KMS-11 (cell line): ENCODE measurements around the gene HOXA1.

Source experiments
- H2AFZ ChIP-seq: fragments of 200-600 bp; sonication (generic); 2 replicates; pipeline ENCODE4 v1.6.1; 2016; ENCODE audit warnings: antibody characterized with exemption, mixed run types, low read depth
- H3K27ac ChIP-seq: fragments of 200-600 bp; sonication (generic); 2 replicates; pipeline ENCODE4 v1.6.1; 2016; ENCODE audit warnings: mild to moderate bottlenecking, mixed run types
- H3K27me3 ChIP-seq: fragments of 200-600 bp; sonication (generic); 2 replicates; pipeline ENCODE4 v1.6.1; 2017; ENCODE audit warnings: mild to moderate bottlenecking, low read depth, mixed run types, moderate library complexity; ENCODE audit not compliant: insufficient read depth
- H3K36me3 ChIP-seq: fragments of 200-600 bp; sonication (generic); 2 replicates; pipeline ENCODE4 v1.6.1; 2017; ENCODE audit warnings: mild to moderate bottlenecking, mixed run types; ENCODE audit not compliant: insufficient read depth
- H3K4me1 ChIP-seq: fragments of 200-600 bp; sonication (generic); 2 replicates; pipeline ENCODE4 v1.6.1; 2016; ENCODE audit warnings: mild to moderate bottlenecking, low read depth, mixed run types; ENCODE audit not compliant: poor library complexity, severe bottlenecking
- H3K4me2 ChIP-seq: fragments of 200-600 bp; sonication (generic); 2 replicates; pipeline ENCODE4 v1.7.0; 2016; ENCODE audit warnings: mild to moderate bottlenecking, mixed run types
- H3K4me3 ChIP-seq: fragments of 200-600 bp; sonication (generic); IDR thresholded peaks from 2 replicates; pipeline ENCODE4 v1.6.1; 2017; ENCODE audit warnings: low read depth, low read length, mixed read lengths; ENCODE audit not compliant: insufficient read depth
- H3K79me2 ChIP-seq: fragments of 200-600 bp; sonication (generic); 2 replicates; pipeline ENCODE4 v1.6.1; 2016; ENCODE audit warnings: low read depth, mixed run types; ENCODE audit not compliant: insufficient read depth
- H3K9ac ChIP-seq: fragments of 200-600 bp; sonication (generic); 2 replicates; pipeline ENCODE4 v1.6.1; 2016; ENCODE audit warnings: mild to moderate bottlenecking, mixed run types
- H4K20me1 ChIP-seq: fragments of 200-600 bp; sonication (generic); 2 replicates; pipeline ENCODE4 v1.6.1; 2016; ENCODE audit warnings: mild to moderate bottlenecking, mixed run types; ENCODE audit not compliant: insufficient read depth
- TF ChIP-seq, protein P1 (sequence below): fragments of 200-600 bp; sonication (generic); conservative IDR thresholded peaks from 2 replicates; pipeline ENCODE4 v1.6.1; 2017; ENCODE audit warnings: low read depth, mild to moderate bottlenecking, antibody characterized with exemption, low read length, moderate library complexity, mixed read lengths

The HOXA1 gene

GRCh38 chr7:27073076-27073475 lies 22.7 kb downstream of the HOXA1 start:
- H3K9ac ChIP-seq = no peak overlapping the region
- no peak overlapping the region for H3K4me3 ChIP-seq
- no peaks in the 10 kb centered on the region for H3K27me3 ChIP-seq
- H3K4me1 ChIP-seq = peaks cover 11% of the 10 kb centered on the region
- no peak overlapping the region for H3K4me2 ChIP-seq
- TF ChIP-seq, protein P1, sequence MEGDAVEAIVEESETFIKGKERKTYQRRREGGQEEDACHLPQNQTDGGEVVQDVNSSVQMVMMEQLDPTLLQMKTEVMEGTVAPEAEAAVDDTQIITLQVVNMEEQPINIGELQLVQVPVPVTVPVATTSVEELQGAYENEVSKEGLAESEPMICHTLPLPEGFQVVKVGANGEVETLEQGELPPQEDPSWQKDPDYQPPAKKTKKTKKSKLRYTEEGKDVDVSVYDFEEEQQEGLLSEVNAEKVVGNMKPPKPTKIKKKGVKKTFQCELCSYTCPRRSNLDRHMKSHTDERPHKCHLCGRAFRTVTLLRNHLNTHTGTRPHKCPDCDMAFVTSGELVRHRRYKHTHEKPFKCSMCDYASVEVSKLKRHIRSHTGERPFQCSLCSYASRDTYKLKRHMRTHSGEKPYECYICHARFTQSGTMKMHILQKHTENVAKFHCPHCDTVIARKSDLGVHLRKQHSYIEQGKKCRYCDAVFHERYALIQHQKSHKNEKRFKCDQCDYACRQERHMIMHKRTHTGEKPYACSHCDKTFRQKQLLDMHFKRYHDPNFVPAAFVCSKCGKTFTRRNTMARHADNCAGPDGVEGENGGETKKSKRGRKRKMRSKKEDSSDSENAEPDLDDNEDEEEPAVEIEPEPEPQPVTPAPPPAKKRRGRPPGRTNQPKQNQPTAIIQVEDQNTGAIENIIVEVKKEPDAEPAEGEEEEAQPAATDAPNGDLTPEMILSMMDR = no peak
- no peak overlapping the region for H2AFZ ChIP-seq
- H4K20me1 ChIP-seq = no peaks in the 10 kb centered on the region
- no peak overlapping the region for H3K27ac ChIP-seq
- H3K36me3 ChIP-seq = no peaks in the 10 kb centered on the region
- H3K79me2 ChIP-seq = no peaks in the 10 kb centered on the region

- Histone ChIP-seq H3K4me3 (no peak overlapping the region), H3K4me2 (no peak overlapping the region), H4K20me1 (no peaks in the 10 kb centered on the region), H3K27me3 (no peaks in the 10 kb centered on the region), H3K27ac (no peak overlapping the region), H3K9ac (no peak overlapping the region), H2AFZ (no peak overlapping the region), H3K79me2 (no peaks in the 10 kb centered on the region), H3K36me3 (no peaks in the 10 kb centered on the region), H3K4me1 (peaks cover 11% of the 10 kb centered on the region)
- TF ChIP-seq, protein P1 = no peak
Observed at GRCh38 chr7:27071622-27072390, 24.0 kb downstream of the HOXA1 start.

GRCh38 chr7:27068259-27068658 lies 27.5 kb downstream of the HOXA1 start:
- H4K20me1 ChIP-seq = no peaks in the 10 kb centered on the region
- peaks cover 11% of the 10 kb centered on the region for H3K4me1 ChIP-seq
- H3K27ac ChIP-seq = no peak overlapping the region
- H3K4me2 ChIP-seq = no peak overlapping the region
- no peaks in the 10 kb centered on the region for H3K27me3 ChIP-seq
- H3K79me2 ChIP-seq = no peaks in the 10 kb centered on the region
- H3K36me3 ChIP-seq = no peaks in the 10 kb centered on the region
- no peak overlapping the region for H2AFZ ChIP-seq
- TF ChIP-seq, protein P1 = no peak
- no peak overlapping the region for H3K9ac ChIP-seq
- H3K4me3 ChIP-seq = no peak overlapping the region

GRCh38 chr7:27066148-27066547 lies 29.7 kb downstream of the HOXA1 start:
- no peak overlapping the region for H3K4me2 ChIP-seq
- TF ChIP-seq, protein P1 = no peak
- no peak overlapping the region for H2AFZ ChIP-seq
- no peak overlapping the region for H3K9ac ChIP-seq
- no peaks in the 10 kb centered on the region for H3K27me3 ChIP-seq
- no peaks in the 10 kb centered on the region for H3K4me1 ChIP-seq
- no peak overlapping the region for H3K4me3 ChIP-seq
- no peak overlapping the region for H3K27ac ChIP-seq
- H3K36me3 ChIP-seq = no peaks in the 10 kb centered on the region
- H4K20me1 ChIP-seq = no peaks in the 10 kb centered on the region
- no peaks in the 10 kb centered on the region for H3K79me2 ChIP-seq
